ENCODE results near the gene CTU1.

DNA sequence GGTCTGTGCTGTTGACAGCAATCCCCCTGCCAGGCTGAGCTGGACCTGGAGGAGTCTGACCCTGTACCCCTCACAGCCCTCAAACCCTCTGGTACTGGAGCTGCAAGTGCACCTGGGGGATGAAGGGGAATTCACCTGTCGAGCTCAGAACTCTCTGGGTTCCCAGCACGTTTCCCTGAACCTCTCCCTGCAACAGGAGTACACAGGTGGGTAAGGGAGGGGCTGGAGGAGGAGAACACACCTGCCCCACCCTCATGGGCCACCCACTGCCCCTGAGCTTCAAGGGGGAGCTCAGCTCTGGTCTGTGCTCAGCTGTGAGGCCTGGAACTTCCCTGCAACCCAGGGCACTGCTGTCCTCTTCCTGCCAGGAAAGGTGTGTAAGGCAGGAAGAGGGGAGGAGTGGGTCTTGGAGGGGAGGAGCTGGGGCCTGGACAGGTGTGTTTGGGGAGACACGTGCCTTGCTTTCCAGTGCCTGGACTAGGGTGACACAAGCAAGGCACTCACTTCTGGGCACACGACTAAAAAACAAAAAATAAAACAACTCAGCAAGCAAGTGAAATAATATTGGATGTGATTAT lies 37.8 kb upstream of the CTU1 start:
- TF ChIP-seq EZH2 (IDR thresholded peaks at IDR 0.05; ENCODE audit: borderline replicate concordance) (no peak), EZH2phosphoT487 (IDR thresholded peaks at IDR 0.05; ENCODE audit: low read depth, severe bottlenecking, unreplicated experiment) (no peak)
- TF ChIP-seq, protein P1, sequence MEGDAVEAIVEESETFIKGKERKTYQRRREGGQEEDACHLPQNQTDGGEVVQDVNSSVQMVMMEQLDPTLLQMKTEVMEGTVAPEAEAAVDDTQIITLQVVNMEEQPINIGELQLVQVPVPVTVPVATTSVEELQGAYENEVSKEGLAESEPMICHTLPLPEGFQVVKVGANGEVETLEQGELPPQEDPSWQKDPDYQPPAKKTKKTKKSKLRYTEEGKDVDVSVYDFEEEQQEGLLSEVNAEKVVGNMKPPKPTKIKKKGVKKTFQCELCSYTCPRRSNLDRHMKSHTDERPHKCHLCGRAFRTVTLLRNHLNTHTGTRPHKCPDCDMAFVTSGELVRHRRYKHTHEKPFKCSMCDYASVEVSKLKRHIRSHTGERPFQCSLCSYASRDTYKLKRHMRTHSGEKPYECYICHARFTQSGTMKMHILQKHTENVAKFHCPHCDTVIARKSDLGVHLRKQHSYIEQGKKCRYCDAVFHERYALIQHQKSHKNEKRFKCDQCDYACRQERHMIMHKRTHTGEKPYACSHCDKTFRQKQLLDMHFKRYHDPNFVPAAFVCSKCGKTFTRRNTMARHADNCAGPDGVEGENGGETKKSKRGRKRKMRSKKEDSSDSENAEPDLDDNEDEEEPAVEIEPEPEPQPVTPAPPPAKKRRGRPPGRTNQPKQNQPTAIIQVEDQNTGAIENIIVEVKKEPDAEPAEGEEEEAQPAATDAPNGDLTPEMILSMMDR (IDR thresholded peaks at IDR 0.05; ENCODE audit: poor library complexity), result no peak
